Measurements from ENCODE around the gene ZFAND2A. TPM values are rescaled to one million over a fixed set of nuclear protein-coding genes. Genes with fewer than 3 reads are reported as not detected.

Gene ZFAND2A
- total and polyA plus RNA-seq, 7 donors = 21.6 to 231 (median 28.2) TPM

DNA sequence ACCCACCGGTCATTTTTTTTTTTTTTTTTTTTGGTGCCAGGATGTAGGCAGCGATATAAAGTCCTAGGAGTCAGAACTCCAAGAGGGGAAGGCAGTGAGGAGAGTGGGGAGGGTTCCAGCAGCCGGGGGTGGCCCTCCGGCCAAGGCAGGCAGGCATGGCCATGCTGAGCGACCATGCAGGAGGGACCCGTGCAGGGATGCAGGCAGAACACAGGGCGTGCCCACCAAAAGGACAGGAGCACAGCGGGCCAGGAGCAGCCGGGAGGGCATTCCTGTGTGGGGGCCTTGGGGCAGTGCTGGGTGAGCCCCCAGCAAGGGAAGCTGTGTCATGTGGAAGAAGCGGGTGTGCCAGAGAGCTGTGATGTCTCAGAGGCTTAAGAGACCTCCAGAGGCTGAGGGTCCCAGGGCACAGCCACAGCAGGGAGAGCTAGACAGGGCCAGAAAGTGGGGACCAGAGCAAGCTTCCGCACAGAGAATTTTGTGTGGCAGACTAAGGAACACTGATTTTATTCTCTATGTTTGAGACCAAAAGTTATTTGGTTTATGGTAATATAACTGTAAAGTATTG lies 5.7 kb downstream of the ZFAND2A start:
- H3K36me3 ChIP-seq = peaks cover 8 to 80% (median 49%) of the 10 kb centered on the region in 4 donors
- intact Hi-C loops (cut with DNase I) = no loop called here

DNA sequence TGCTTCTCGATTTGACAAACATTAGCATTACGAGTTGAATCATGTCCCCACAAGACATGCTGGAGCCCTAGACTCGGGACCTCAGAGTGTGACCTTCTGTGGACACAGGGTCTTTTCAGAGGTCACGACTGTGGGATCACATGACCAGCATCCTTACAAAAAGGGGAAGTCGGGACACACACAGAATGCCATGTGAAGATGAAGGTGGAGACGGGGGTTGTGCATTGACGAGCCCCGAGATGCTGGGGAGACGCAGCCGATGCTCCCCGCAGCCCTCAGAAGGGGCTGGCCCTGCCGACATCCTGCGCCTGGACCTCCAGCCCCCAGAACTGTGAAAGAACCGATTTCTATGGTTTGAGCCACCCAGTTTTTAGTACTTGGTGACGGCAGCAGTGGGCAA lies 7.5 kb downstream of the ZFAND2A start:
- WGBS, 2 donors = 92% methylated on average over 15 of the region's 15 CpGs
- intact Hi-C loops (cut with DNase I) = no loop called here
- Histone ChIP-seq H3K27ac (no peak overlapping the region), H3K27me3 (no peaks in the 10 kb centered on the region), H3K36me3 (peaks cover 8 to 77% (median 47%) of the 10 kb centered on the region in 4 donors), H3K9me3 (no peaks in the 10 kb centered on the region), H3K4me1 (no peaks in the 10 kb centered on the region), H3K4me3 (no peak overlapping the region)
- TF ChIP-seq EP300 (IDR thresholded peaks at IDR 0.05) = no peak
- no peak for TF ChIP-seq POLR2AphosphoS5 (IDR thresholded peaks at IDR 0.05)
- TF ChIP-seq, protein P1, sequence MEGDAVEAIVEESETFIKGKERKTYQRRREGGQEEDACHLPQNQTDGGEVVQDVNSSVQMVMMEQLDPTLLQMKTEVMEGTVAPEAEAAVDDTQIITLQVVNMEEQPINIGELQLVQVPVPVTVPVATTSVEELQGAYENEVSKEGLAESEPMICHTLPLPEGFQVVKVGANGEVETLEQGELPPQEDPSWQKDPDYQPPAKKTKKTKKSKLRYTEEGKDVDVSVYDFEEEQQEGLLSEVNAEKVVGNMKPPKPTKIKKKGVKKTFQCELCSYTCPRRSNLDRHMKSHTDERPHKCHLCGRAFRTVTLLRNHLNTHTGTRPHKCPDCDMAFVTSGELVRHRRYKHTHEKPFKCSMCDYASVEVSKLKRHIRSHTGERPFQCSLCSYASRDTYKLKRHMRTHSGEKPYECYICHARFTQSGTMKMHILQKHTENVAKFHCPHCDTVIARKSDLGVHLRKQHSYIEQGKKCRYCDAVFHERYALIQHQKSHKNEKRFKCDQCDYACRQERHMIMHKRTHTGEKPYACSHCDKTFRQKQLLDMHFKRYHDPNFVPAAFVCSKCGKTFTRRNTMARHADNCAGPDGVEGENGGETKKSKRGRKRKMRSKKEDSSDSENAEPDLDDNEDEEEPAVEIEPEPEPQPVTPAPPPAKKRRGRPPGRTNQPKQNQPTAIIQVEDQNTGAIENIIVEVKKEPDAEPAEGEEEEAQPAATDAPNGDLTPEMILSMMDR (IDR thresholded peaks at IDR 0.05) = no peak
- TF ChIP-seq POLR2A (IDR thresholded peaks at IDR 0.05) = no peak
- no peak for DNase-seq

More for the DNA sequence above, 5.7 kb downstream of the ZFAND2A start:
- Histone ChIP-seq H3K27ac (no peak overlapping the region), H3K4me1 (peaks cover 0 to 16% (median 11%) of the 10 kb centered on the region in 4 donors), H3K27me3 (no peaks in the 10 kb centered on the region), H3K4me3 (no peak overlapping the region), H3K9me3 (no peaks in the 10 kb centered on the region)
- no peak for DNase-seq
- no peak for TF ChIP-seq EP300 (IDR thresholded peaks at IDR 0.05)
- TF ChIP-seq, protein P1 (IDR thresholded peaks at IDR 0.05) = no peak
- WGBS, 2 donors = 80 to 91% methylated on average over 11 of the region's 11 CpGs

DNA sequence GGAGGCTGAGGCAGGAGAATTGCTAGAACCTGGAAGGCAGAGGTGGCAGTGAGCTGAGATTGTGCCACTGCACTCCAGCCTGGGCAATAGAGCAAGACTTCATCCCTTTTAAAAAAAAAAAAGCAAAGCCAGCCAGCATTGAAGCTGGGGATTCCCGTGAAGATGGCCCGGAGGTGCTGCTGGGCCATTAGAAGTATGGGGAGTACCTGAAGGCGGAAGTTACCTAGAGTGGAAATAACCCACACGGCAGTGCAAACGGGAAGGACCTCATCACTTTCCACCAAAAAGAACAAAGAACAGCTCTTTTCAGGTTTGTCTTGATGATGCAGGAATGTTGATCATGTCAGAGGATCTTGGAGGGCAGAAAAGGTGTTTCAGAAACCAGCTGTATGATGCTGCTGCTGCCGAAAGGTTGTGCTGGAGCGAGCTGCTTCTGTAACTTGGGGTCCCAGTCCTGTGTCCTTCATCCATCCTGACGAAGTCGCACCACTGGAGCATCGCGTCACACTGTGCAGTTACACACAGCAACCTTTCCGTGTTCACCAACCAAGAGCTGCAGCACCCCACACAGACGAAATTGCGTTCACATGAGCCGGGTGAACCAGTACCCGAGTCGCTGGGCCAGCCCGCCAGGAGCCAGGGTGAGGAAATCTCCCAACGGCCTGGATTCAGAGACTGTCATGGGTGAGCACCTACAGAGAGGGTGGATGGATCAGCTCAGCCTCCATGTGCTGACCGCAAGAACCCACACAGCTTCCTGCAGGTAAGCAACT lies 8.2 kb downstream of the ZFAND2A start:
- no peaks in the 10 kb centered on the region for H3K27me3 ChIP-seq
- DNase-seq = no peak
- peaks cover 8 to 70% (median 44%) of the 10 kb centered on the region in 4 donors for H3K36me3 ChIP-seq
- no peaks in the 10 kb centered on the region for H3K9me3 ChIP-seq
- WGBS, 2 donors = 92 to 93% methylated on average over 20 of the region's 20 CpGs
- no peaks in the 10 kb centered on the region for H3K4me1 ChIP-seq
- no peak overlapping the region for H3K4me3 ChIP-seq
- no peak for TF ChIP-seq POLR2A (IDR thresholded peaks at IDR 0.05)
- TF ChIP-seq, protein P1 (IDR thresholded peaks at IDR 0.05) = no peak
- TF ChIP-seq POLR2AphosphoS5 (IDR thresholded peaks at IDR 0.05) = no peak
- no peak for TF ChIP-seq EP300 (IDR thresholded peaks at IDR 0.05)
- no peak overlapping the region for H3K27ac ChIP-seq
- intact Hi-C loops (cut with DNase I) = no loop called here

DNA sequence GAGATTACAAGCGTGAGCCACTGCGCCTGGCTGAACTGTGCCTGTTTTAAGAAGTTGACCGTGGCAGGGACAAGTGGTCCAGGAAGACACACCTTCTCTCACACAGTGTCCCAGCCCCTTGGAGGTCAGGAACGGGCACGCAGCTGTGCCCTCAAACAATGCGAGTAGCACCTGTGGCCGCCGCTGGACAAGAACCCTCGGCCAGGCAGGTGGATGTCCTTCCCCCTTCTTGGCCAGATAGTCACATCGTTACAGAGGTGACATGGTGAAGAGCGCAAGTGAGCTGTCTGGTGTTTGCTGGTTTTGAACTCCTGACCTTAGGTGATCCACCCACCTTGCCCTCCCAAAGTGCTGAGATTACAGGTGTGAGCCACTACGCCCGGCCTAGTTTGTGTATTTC lies 8.8 kb downstream of the ZFAND2A start:
- H3K36me3 ChIP-seq = peaks cover 8 to 65% (median 43%) of the 10 kb centered on the region in 4 donors
- H3K27me3 ChIP-seq = no peaks in the 10 kb centered on the region
- H3K4me3 ChIP-seq = no peak overlapping the region
- TF ChIP-seq, protein P1 (IDR thresholded peaks at IDR 0.05) = no peak
- TF ChIP-seq POLR2AphosphoS5 (IDR thresholded peaks at IDR 0.05) = no peak
- TF ChIP-seq POLR2A (IDR thresholded peaks at IDR 0.05) = no peak
- TF ChIP-seq EP300 (IDR thresholded peaks at IDR 0.05) = no peak
- H3K4me1 ChIP-seq = no peaks in the 10 kb centered on the region
- H3K27ac ChIP-seq = no peak overlapping the region
- no peaks in the 10 kb centered on the region for H3K9me3 ChIP-seq
- DNase-seq = no peak
- intact Hi-C loops (cut with DNase I) = no loop called here
- 91 to 93% methylated on average over 13 of the region's 13 CpGs for WGBS, 2 donors

All from sigmoid colon (tissue), 7 donors.